CD14-positive monocyte (primary cell): Measurements from ENCODE around the gene TNFRSF6B. TPM values are rescaled to one million over a fixed set of nuclear protein-coding genes. Genes with fewer than 3 reads are reported as not detected.
"Not testable (repeated sequence)": the region's sequence is repeated elsewhere in the genome, so short reads cannot be mapped to it uniquely, and the experiment has no call there.

Source experiments
- DNase-seq, 3 donors: peaks; one replicate each; pipeline ENCODE4 v3.0.0-alpha.2; 2011 to 2022
- H2AFZ ChIP-seq: 2 replicates; pipeline ENCODE4 v1.6.0; 2012; ENCODE audit warnings: mild to moderate bottlenecking, low read depth, low read length, inconsistent platforms; ENCODE audit not compliant: insufficient read depth, poor library complexity, severe bottlenecking
- H3K27ac ChIP-seq, 2 donors: 1 replicate in 1 of 2; 2 replicates in 1 of 2; pipeline ENCODE4 v1.5.1; 2012 to 2013; ENCODE audit warnings: low read length in 2 of 2, control low read depth in 1 of 2, inconsistent platforms in 1 of 2, low read depth in 1 of 2, mild to moderate bottlenecking in 1 of 2
- H3K27me3 ChIP-seq, 2 donors: one replicate each; pipeline versions ENCODE4 v1.6.0 to v1.6.1; 2011 to 2013; ENCODE audit warnings: low read length in 2 of 2; ENCODE audit not compliant: control insufficient read depth in 2 of 2, insufficient read depth in 2 of 2
- H3K36me3 ChIP-seq, 2 donors: replicated peaks in 1 of 2; 1 replicate in 1 of 2; 2 replicates in 1 of 2; pipeline versions ENCODE4 v1.5.1 to v1.6.1; 2012 to 2013; ENCODE audit warnings: low read length in 2 of 2, control low read depth in 1 of 2, inconsistent platforms in 1 of 2, mild to moderate bottlenecking in 1 of 2; ENCODE audit not compliant: insufficient read depth in 2 of 2, control insufficient read depth in 1 of 2
- H3K4me1 ChIP-seq, 2 donors: 1 replicate in 1 of 2; 2 replicates in 1 of 2; pipeline versions ENCODE4 v1.5.1 to v1.6.1; 2012 to 2013; ENCODE audit warnings: low read length in 2 of 2, control low read depth in 1 of 2, inconsistent platforms in 1 of 2, mild to moderate bottlenecking in 1 of 2, moderate library complexity in 1 of 2; ENCODE audit not compliant: insufficient read depth in 2 of 2, control insufficient read depth in 1 of 2
- H3K4me2 ChIP-seq: replicated peaks from 2 replicates; pipeline ENCODE3; 2012; ENCODE audit warnings: low read length, moderate library complexity, mild to moderate bottlenecking; ENCODE audit not compliant: poor library complexity, severe bottlenecking; ENCODE audit errors: extremely low read depth
- H3K4me3 ChIP-seq, 3 experiments: fragments of 200-600 bp in 1 of 3; sonication (generic) in 1 of 3; replicated peaks in 1 of 3; 1 replicate in 2 of 3; 2 replicates in 1 of 3; pipeline ENCODE4 v1.5.1; 2011 to 2013; ENCODE audit warnings: low read length in 3 of 3, mild to moderate bottlenecking in 3 of 3, control low read depth in 2 of 3, low read depth in 2 of 3, inconsistent platforms in 1 of 3, moderate library complexity in 1 of 3
- H3K79me2 ChIP-seq: 2 replicates; pipeline ENCODE4 v1.6.0; 2012; ENCODE audit warnings: mild to moderate bottlenecking, control low read depth, inconsistent platforms, low read length, moderate library complexity; ENCODE audit not compliant: insufficient read depth
- H3K9ac ChIP-seq: 2 replicates; pipeline ENCODE4 v1.6.0; 2017; ENCODE audit warnings: low read length, mild to moderate bottlenecking; ENCODE audit not compliant: insufficient read depth, poor library complexity, severe bottlenecking
- H3K9me3 ChIP-seq, 2 donors: replicated peaks in 1 of 2; 1 replicate in 1 of 2; 2 replicates in 1 of 2; pipeline versions ENCODE4 v1.5.1 to v1.6.1; 2012 to 2013; ENCODE audit warnings: low read length in 2 of 2, control low read depth in 1 of 2; ENCODE audit not compliant: control insufficient read depth in 1 of 2, insufficient read depth in 1 of 2
- H4K20me1 ChIP-seq: 2 replicates; pipeline ENCODE4 v1.6.0; 2012; ENCODE audit warnings: mild to moderate bottlenecking, low read length, control low read depth, moderate library complexity; ENCODE audit not compliant: insufficient read depth
- H3K27ac Mint-ChIP-seq, 7 donors: one replicate each; pipeline ENCODE4 v1.8.0; 2020; ENCODE audit warnings: mild to moderate bottlenecking in 7 of 7, mixed read lengths in 7 of 7, moderate library complexity in 6 of 7, inconsistent platforms in 2 of 7
- H3K27me3 Mint-ChIP-seq, 3 donors: one replicate each; pipeline ENCODE4 v1.8.0; 2021 to 2022; ENCODE audit warnings: low read depth in 3 of 3, mild to moderate bottlenecking in 3 of 3, mixed read lengths in 3 of 3, moderate library complexity in 3 of 3, inconsistent platforms in 1 of 3
- H3K36me3 Mint-ChIP-seq, 2 donors: one replicate each; pipeline ENCODE4 v1.8.0; 2020; ENCODE audit warnings: mixed read lengths in 2 of 2, inconsistent platforms in 1 of 2, mild to moderate bottlenecking in 1 of 2
- H3K4me1 Mint-ChIP-seq: one replicate; pipeline ENCODE4 v1.8.0; 2020; ENCODE audit warnings: mild to moderate bottlenecking, mixed read lengths
- H3K4me3 Mint-ChIP-seq, 2 donors: one replicate each; pipeline ENCODE4 v1.8.0; 2020; ENCODE audit warnings: mild to moderate bottlenecking in 2 of 2, mixed read lengths in 2 of 2, moderate library complexity in 1 of 2
- H3K9me3 Mint-ChIP-seq, 7 donors: one replicate each; pipeline ENCODE4 v1.8.0; 2020 to 2022; ENCODE audit warnings: mixed read lengths in 7 of 7, mild to moderate bottlenecking in 6 of 7, moderate library complexity in 6 of 7, inconsistent platforms in 2 of 7
- CTCF ChIP-seq: fragments of 200-600 bp; IDR thresholded peaks from one replicate; pipeline ENCODE4 v1.8.0; 2022; ENCODE audit warnings: antibody characterized with exemption, mild to moderate bottlenecking
- WGBS: methylation state at CpG from one replicate; pipeline ENCODE4 v1.1.5; 2013; ENCODE audit warnings: missing lambda C conversion rate; ENCODE audit not compliant: insufficient coverage; 5-methylcytosine and 5-hydroxymethylcytosine counted together
- intact Hi-C, 2 donors: fragments of 100-400 bp; cut with micrococcal nuclease; formaldehyde crosslinking; loops; one replicate each; pipeline versions ENCODE4 v1.15.0 to v1.15.1; 2023
- polyA plus RNA-seq, 3 donors: library from polyadenylated mRNA; depleted of rRNA in 1 of 3; unstranded in 2 of 3; stranded (reverse) in 1 of 3; fragments of 300-500 nt in 2 of 3; fragments of >200 nt in 1 of 3; fragmentation: Illumina TruSeq in 2 of 3; gene quantifications; 1 replicate in 2 of 3; 2 replicates in 1 of 3; pipeline ENCODE4 v1.2.3, GENCODE V29; 2012 to 2021

The TNFRSF6B gene
- polyA plus RNA-seq, 3 donors, result 6.5 TPM; not detected in 2

DNA sequence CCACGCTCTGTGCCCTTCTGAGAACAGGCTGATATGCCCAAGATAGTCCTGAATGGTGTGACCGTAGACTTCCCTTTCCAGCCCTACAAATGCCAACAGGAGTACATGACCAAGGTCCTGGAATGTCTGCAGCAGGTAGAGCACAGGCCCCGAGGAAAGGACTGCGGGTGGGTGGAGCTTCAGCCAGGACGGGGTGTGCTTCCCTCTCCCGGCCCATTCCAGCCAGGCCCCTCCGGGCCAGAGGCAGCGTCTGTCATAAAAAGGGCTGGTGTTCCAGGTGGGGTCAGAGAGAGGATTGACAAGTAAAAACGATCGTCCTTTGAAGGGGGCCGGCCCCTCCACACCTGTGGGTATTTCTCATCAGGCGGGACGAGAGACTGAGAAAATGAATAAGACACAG lies 37.1 kb upstream of the TNFRSF6B start:
- TF ChIP-seq CTCF, result no peak
- Mint-ChIP-seq H3K4me3 (peak overlapping the region; percentile 95 to 96), H3K36me3 (peaks cover 33 to 42% of the 10 kb centered on the region in 2 donors), H3K27ac (peak overlapping the region; percentile 15 to 98 (median 90)), H3K4me1 (peaks cover 28% of the 10 kb centered on the region), H3K9me3 (peaks cover 0 to 1% (median 0%) of the 10 kb centered on the region in 7 donors), H3K27me3 (peaks cover 3% of the 10 kb centered on the region in 3 donors)
- Histone ChIP-seq H3K36me3 (peaks cover 31 to 43% of the 10 kb centered on the region in 2 donors), H3K27me3 (peaks cover 0 to 5% of the 10 kb centered on the region in 2 donors), H3K27ac (peak overlapping the region; percentile 55 to 81), H4K20me1 (no peaks in the 10 kb centered on the region), H3K9me3 (no peaks in the 10 kb centered on the region), H3K4me1 (peaks cover 20 to 22% of the 10 kb centered on the region in 2 donors), H3K9ac (peak overlapping the region; percentile 77), H3K4me3 (peak overlapping the region in 2 of 3 experiments; percentile 93 to 96), H3K4me2 (peak overlapping the region; percentile 87), H3K79me2 (peaks cover 9% of the 10 kb centered on the region), H2AFZ (peak overlapping the region; percentile 94)
- intact Hi-C loops, result loop anchor here (2.0 to 5.0 kb wide), 3 partner anchors 48 to 83 kb away; partner anchors contain the start of genes ZGPAT (in 2 of the 2) and ARFRP1 (in 1 of the 2)
- 70% methylated on average over 6 of the region's 13 CpGs for WGBS
- DNase-seq, result no peak

- H3K9me3 Mint-ChIP-seq, H3K9me3 ChIP-seq, DNase-seq, H3K27ac ChIP-seq, H3K9ac ChIP-seq, H3K79me2 ChIP-seq, H3K27ac Mint-ChIP-seq, H3K4me3 ChIP-seq, H4K20me1 ChIP-seq, H3K27me3 ChIP-seq, H2AFZ ChIP-seq, intact Hi-C loops, H3K4me2 ChIP-seq, H3K4me3 Mint-ChIP-seq, H3K27me3 Mint-ChIP-seq: not testable (repeated sequence)
- Histone ChIP-seq H3K4me1 (peaks cover 20 to 22% of the 10 kb centered on the region in 2 donors), H3K36me3 (peaks cover 33 to 51% of the 10 kb centered on the region in 2 donors)
- Mint-ChIP-seq H3K36me3 (peaks cover 36 to 48% of the 10 kb centered on the region in 2 donors), H3K4me1 (peaks cover 28% of the 10 kb centered on the region)
- WGBS, result 97% methylated on average over 8 of the region's 10 CpGs
These were observed 36.3 kb upstream of the TNFRSF6B start for GRCh38 chr20:63660174-63660573.
